RPMI7951 (cell line): ENCODE results near the gene ADCY3. TPM values are rescaled to one million over a fixed set of nuclear protein-coding genes. Genes with fewer than 3 reads are reported as not detected.

Source experiments
- DNase-seq: peaks from one replicate; pipeline ENCODE4 v3.0.0-alpha.2; 2012; ENCODE audit warnings: low read depth
- total RNA-seq: library from RNA; depleted of rRNA; stranded (reverse); fragments of >200 nt; shearing (Covaris generic); gene quantifications from 2 replicates; pipeline ENCODE4 v1.2.3, GENCODE V29; 2014

Gene ADCY3
- total RNA-seq, 1 experiment from 2014 or later = 21.3 TPM

- DNase-seq = no peak
These were observed 88.6 kb downstream of the ADCY3 start for GRCh38 chr2:24831221-24832072.

- DNase-seq = no peak
These were observed 89.3 kb downstream of the ADCY3 start for GRCh38 chr2:24830786-24831185.

- peak; percentile 49 for DNase-seq
These were observed 89.7 kb downstream of the ADCY3 start for GRCh38 chr2:24830351-24830750.

- no peak for DNase-seq
These were observed 91.6 kb downstream of the ADCY3 start for GRCh38 chr2:24828238-24828996.

- peak; percentile 78 for DNase-seq
These were observed 92.5 kb downstream of the ADCY3 start for GRCh38 chr2:24827321-24828237.

- no peak for DNase-seq
These were observed 93.3 kb downstream of the ADCY3 start for GRCh38 chr2:24826773-24827145.

- DNase-seq = no peak
These were observed 93.9 kb downstream of the ADCY3 start for GRCh38 chr2:24825883-24826772.

- DNase-seq = peak; percentile 19
These were observed 94.8 kb downstream of the ADCY3 start for GRCh38 chr2:24824966-24825882.

- DNase-seq = no peak
These were observed 95.9 kb downstream of the ADCY3 start for GRCh38 chr2:24824071-24824588.

GRCh38 chr2:24822049-24822706 is 97.9 kb downstream of the ADCY3 start:
- no peak for DNase-seq

GRCh38 chr2:24821433-24821891 is 98.6 kb downstream of the ADCY3 start:
- DNase-seq = no peak

- no peak for DNase-seq
These were observed 99.2 kb downstream of the ADCY3 start for GRCh38 chr2:24820598-24821432.

- DNase-seq = no peak
These were observed 99.9 kb downstream of the ADCY3 start for GRCh38 chr2:24820175-24820513.

- DNase-seq = no peak
These were observed 100.4 kb downstream of the ADCY3 start for GRCh38 chr2:24819442-24820174.

GRCh38 chr2:24818721-24819167 is 101.3 kb downstream of the ADCY3 start:
- DNase-seq = peak; percentile 38

- peak; percentile 79 for DNase-seq
These were observed 103.2 kb downstream of the ADCY3 start for GRCh38 chr2:24816884-24817283.

GRCh38 chr2:24816404-24816803 is 103.6 kb downstream of the ADCY3 start:
- DNase-seq = no peak
